ENCODE measurements around the gene INPP5D. TPM values are rescaled to one million over a fixed set of nuclear protein-coding genes. Genes with fewer than 3 reads are reported as not detected.
"Not testable (repeated sequence)": the region's sequence is repeated elsewhere in the genome, so short reads cannot be mapped to it uniquely, and the experiment has no call there.

INPP5D gene
- total RNA-seq, 2 experiments from 2014 or later = 50.9 to 51.0 TPM

- Mint-ChIP-seq H3K27ac (peak overlapping the region; percentile 7), H3K4me1 (ENCODE audit: low read depth) (peaks cover 37% of the 10 kb centered on the region), H3K9me3 (no peaks in the 10 kb centered on the region), H3K27me3 (ENCODE audit: low read depth) (no peaks in the 10 kb centered on the region), H3K4me3 (no peak overlapping the region), H3K36me3 (ENCODE audit: low read depth) (peaks cover 12% of the 10 kb centered on the region)
- intact Hi-C loops (cut with micrococcal nuclease) = no loop called here
- CTCF ChIA-PET = interaction anchor here (1.2 to 1.8 kb wide), 3 partner anchors 8 to 33 kb away, joined by 3 to 4 read pairs (median 3); partner anchors contain the start of gene INPP5D
- no peak for DNase-seq
Measured at GRCh38 chr2:233092432-233093165, 32.5 kb downstream of the INPP5D start.

GRCh38 chr2:233093166-233093448, 33.0 kb downstream of the INPP5D start:
- Mint-ChIP-seq H3K27ac (no peak overlapping the region), H3K4me1 (ENCODE audit: low read depth) (peaks cover 38% of the 10 kb centered on the region), H3K36me3 (ENCODE audit: low read depth) (peaks cover 10% of the 10 kb centered on the region), H3K9me3 (no peaks in the 10 kb centered on the region), H3K27me3 (ENCODE audit: low read depth) (no peaks in the 10 kb centered on the region), H3K4me3 (no peak overlapping the region)
- DNase-seq = no peak
- CTCF ChIA-PET = no interaction called here
- intact Hi-C loops (cut with micrococcal nuclease) = no loop called here

GRCh38 chr2:233093721-233094120, 33.6 kb downstream of the INPP5D start:
- DNase-seq = no peak
- Mint-ChIP-seq H3K27ac (no peak overlapping the region), H3K4me1 (ENCODE audit: low read depth) (peaks cover 42% of the 10 kb centered on the region), H3K9me3 (no peaks in the 10 kb centered on the region), H3K36me3 (ENCODE audit: low read depth) (peaks cover 7% of the 10 kb centered on the region), H3K4me3 (no peak overlapping the region), H3K27me3 (ENCODE audit: low read depth) (no peaks in the 10 kb centered on the region)
- intact Hi-C loops (cut with micrococcal nuclease) = no loop called here
- CTCF ChIA-PET = interaction anchor here (0.7 kb wide), 1 partner anchor 10 kb away, joined by 3 read pairs; no protein-coding TSS in a partner anchor

- H3K27me3 Mint-ChIP-seq (ENCODE audit: low read depth) = no peaks in the 10 kb centered on the region
- H3K4me3 Mint-ChIP-seq = no peak overlapping the region
- H3K4me1 Mint-ChIP-seq (ENCODE audit: low read depth) = peaks cover 50% of the 10 kb centered on the region
- no peak for DNase-seq
- H3K9me3 Mint-ChIP-seq = no peaks in the 10 kb centered on the region
- intact Hi-C loops (cut with micrococcal nuclease) = no loop called here
- no peak overlapping the region for H3K27ac Mint-ChIP-seq
- H3K36me3 Mint-ChIP-seq (ENCODE audit: low read depth) = peaks cover 8% of the 10 kb centered on the region
- CTCF ChIA-PET = no interaction called here
Measured at GRCh38 chr2:233094614-233095013, 34.5 kb downstream of the INPP5D start.

- Mint-ChIP-seq H3K9me3 (no peaks in the 10 kb centered on the region), H3K4me3 (no peak overlapping the region), H3K4me1 (ENCODE audit: low read depth) (peaks cover 64% of the 10 kb centered on the region), H3K27me3 (ENCODE audit: low read depth) (no peaks in the 10 kb centered on the region), H3K36me3 (ENCODE audit: low read depth) (peaks cover 12% of the 10 kb centered on the region), H3K27ac (no peak overlapping the region)
- intact Hi-C loops (cut with micrococcal nuclease) = no loop called here
- CTCF ChIA-PET = interaction anchor here (1.8 kb wide), 1 partner anchor 37 kb away, joined by 4 read pairs; no protein-coding TSS in a partner anchor
- no peak for DNase-seq
Measured at GRCh38 chr2:233096006-233096405, 35.9 kb downstream of the INPP5D start.

GRCh38 chr2:233098618-233099017, 38.5 kb downstream of the INPP5D start:
- Mint-ChIP-seq H3K9me3 (no peaks in the 10 kb centered on the region), H3K4me3 (no peak overlapping the region), H3K27me3 (ENCODE audit: low read depth) (no peaks in the 10 kb centered on the region), H3K27ac (no peak overlapping the region), H3K4me1 (ENCODE audit: low read depth) (peaks cover 64% of the 10 kb centered on the region), H3K36me3 (ENCODE audit: low read depth) (peaks cover 14% of the 10 kb centered on the region)
- intact Hi-C loops (cut with micrococcal nuclease) = no loop called here
- DNase-seq = no peak
- CTCF ChIA-PET = interaction anchor here (0.6 to 1.0 kb wide), 3 partner anchors 14 to 234 kb away, joined by 3 read pairs; no protein-coding TSS in a partner anchor

GRCh38 chr2:233099820-233100191, 39.7 kb downstream of the INPP5D start:
- CTCF ChIA-PET = interaction anchor here (0.8 to 1.0 kb wide), 3 partner anchors 12 to 151 kb away, joined by 3 read pairs; no protein-coding TSS in a partner anchor
- Mint-ChIP-seq H3K4me1 (ENCODE audit: low read depth) (peaks cover 61% of the 10 kb centered on the region), H3K27ac (peak overlapping the region; percentile 66), H3K36me3 (ENCODE audit: low read depth) (peaks cover 14% of the 10 kb centered on the region)
- not testable (repeated sequence) for DNase-seq; H3K27me3 Mint-ChIP-seq (ENCODE audit: low read depth); H3K9me3 Mint-ChIP-seq; H3K4me3 Mint-ChIP-seq
- intact Hi-C loops (cut with micrococcal nuclease) = loop anchor here (1.0 kb wide), 2 partner anchors 19 to 39 kb away; no protein-coding TSS in a partner anchor

GRCh38 chr2:233100192-233100998, 40.3 kb downstream of the INPP5D start:
- peak; percentile 87 for DNase-seq
- CTCF ChIA-PET = interaction anchor here (1.0 to 2.9 kb wide), 3 partner anchors 8 to 47 kb away, joined by 3 to 9 read pairs (median 3); no protein-coding TSS in a partner anchor
- H3K36me3 Mint-ChIP-seq (ENCODE audit: low read depth) = peaks cover 17% of the 10 kb centered on the region
- H3K4me3 Mint-ChIP-seq = peak overlapping the region; percentile 32
- peaks cover under 1% of the 10 kb centered on the region for H3K9me3 Mint-ChIP-seq
- H3K27me3 Mint-ChIP-seq (ENCODE audit: low read depth) = no peaks in the 10 kb centered on the region
- intact Hi-C loops (cut with micrococcal nuclease) = loop anchor here (1.0 kb wide), 2 partner anchors 19 to 39 kb away; no protein-coding TSS in a partner anchor
- peaks cover 63% of the 10 kb centered on the region for H3K4me1 Mint-ChIP-seq (ENCODE audit: low read depth)
- peak overlapping the region; percentile 66 for H3K27ac Mint-ChIP-seq

GRCh38 chr2:233101141-233101540, 41.0 kb downstream of the INPP5D start:
- no peak for DNase-seq
- H3K36me3 Mint-ChIP-seq (ENCODE audit: low read depth) = peaks cover 22% of the 10 kb centered on the region
- intact Hi-C loops (cut with micrococcal nuclease) = no loop called here
- H3K9me3 Mint-ChIP-seq = peaks cover 1% of the 10 kb centered on the region
- H3K27ac Mint-ChIP-seq = peak overlapping the region; percentile 66
- H3K27me3 Mint-ChIP-seq (ENCODE audit: low read depth) = no peaks in the 10 kb centered on the region
- peaks cover 69% of the 10 kb centered on the region for H3K4me1 Mint-ChIP-seq (ENCODE audit: low read depth)
- CTCF ChIA-PET = interaction anchor here (1.0 to 2.9 kb wide), 3 partner anchors 9 to 47 kb away, joined by 3 to 9 read pairs (median 4); no protein-coding TSS in a partner anchor
- no peak overlapping the region for H3K4me3 Mint-ChIP-seq

GRCh38 chr2:233101816-233102215, 41.7 kb downstream of the INPP5D start:
- CTCF ChIA-PET = interaction anchor here (0.5 to 2.9 kb wide), 6 partner anchors 16 to 1050 kb away, joined by 3 to 9 read pairs (median 4); no protein-coding TSS in a partner anchor
- no peak for DNase-seq
- H3K27me3 Mint-ChIP-seq (ENCODE audit: low read depth) = no peaks in the 10 kb centered on the region
- H3K36me3 Mint-ChIP-seq (ENCODE audit: low read depth) = peaks cover 22% of the 10 kb centered on the region
- peaks cover 1% of the 10 kb centered on the region for H3K9me3 Mint-ChIP-seq
- peaks cover 74% of the 10 kb centered on the region for H3K4me1 Mint-ChIP-seq (ENCODE audit: low read depth)
- intact Hi-C loops (cut with micrococcal nuclease) = loop anchor here (2.0 kb wide), 1 partner anchor 17 kb away; no protein-coding TSS in a partner anchor
- H3K4me3 Mint-ChIP-seq = no peak overlapping the region
- H3K27ac Mint-ChIP-seq = no peak overlapping the region

- Mint-ChIP-seq H3K4me3 (no peak overlapping the region), H3K4me1 (ENCODE audit: low read depth) (peaks cover 68% of the 10 kb centered on the region), H3K9me3 (peaks cover 1% of the 10 kb centered on the region), H3K27me3 (ENCODE audit: low read depth) (no peaks in the 10 kb centered on the region), H3K27ac (no peak overlapping the region), H3K36me3 (ENCODE audit: low read depth) (peaks cover 14% of the 10 kb centered on the region)
- no peak for DNase-seq
- CTCF ChIA-PET = no interaction called here
- intact Hi-C loops (cut with micrococcal nuclease) = no loop called here
Measured at GRCh38 chr2:233105156-233105895, 45.2 kb downstream of the INPP5D start.

- Mint-ChIP-seq H3K9me3 (peaks cover 1% of the 10 kb centered on the region), H3K27me3 (ENCODE audit: low read depth) (no peaks in the 10 kb centered on the region), H3K4me1 (ENCODE audit: low read depth) (peaks cover 61% of the 10 kb centered on the region), H3K36me3 (ENCODE audit: low read depth) (peaks cover 10% of the 10 kb centered on the region), H3K4me3 (no peak overlapping the region), H3K27ac (no peak overlapping the region)
- intact Hi-C loops (cut with micrococcal nuclease) = no loop called here
- CTCF ChIA-PET = no interaction called here
- DNase-seq = no peak
Measured at GRCh38 chr2:233105930-233106329, 45.8 kb downstream of the INPP5D start.

All from activated naive CD4-positive, alpha-beta T cell treated with anti-CD3 and anti-CD28 coated beads for 36 hours (primary cell).